ENCODE measurements around the gene PDCD1. TPM values are rescaled to one million over a fixed set of nuclear protein-coding genes. Genes with fewer than 3 reads are reported as not detected.
A peak's percentile ranks its signal among the peaks of the same experiment; 100 is the strongest.
"Not testable (repeated sequence)": the region's sequence is repeated elsewhere in the genome, so short reads cannot be mapped to it uniquely, and the experiment has no call there.

PDCD1 gene
- total RNA-seq, 1 experiment from 2014 or later, result not detected

DNA sequence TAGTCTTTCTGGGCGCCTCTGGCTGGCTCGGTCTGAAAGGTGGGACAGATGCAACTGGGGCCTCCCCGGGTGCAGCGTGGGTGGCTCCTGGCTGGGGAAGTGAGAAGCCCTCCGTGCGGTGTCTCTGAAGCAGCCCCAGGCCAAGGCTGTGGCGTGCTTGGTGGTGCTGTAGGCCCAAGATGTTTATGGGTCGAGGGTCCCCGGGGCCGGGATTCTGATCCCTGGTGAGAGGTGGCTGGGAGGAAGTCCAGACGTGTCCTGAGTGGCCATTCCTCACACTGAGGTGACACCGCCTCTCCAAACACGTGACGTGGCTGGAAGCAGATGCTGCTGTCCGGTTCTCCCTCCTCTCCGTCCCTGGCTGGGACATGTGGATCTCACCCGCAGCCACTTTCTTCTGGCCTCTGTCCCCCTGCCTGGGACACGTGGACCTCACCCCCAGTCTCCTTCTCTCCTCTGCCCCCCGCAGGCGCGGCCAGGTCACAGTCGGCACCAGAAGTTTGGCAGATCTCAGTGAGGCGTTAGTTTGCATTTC, 23.5 kb upstream of the PDCD1 start:
- in situ Hi-C loops (cut with HindIII; ENCODE audit: low sequenced_read_pairs), result no loop called here
- peak; percentile 44 for DNase-seq (ENCODE audit: low spot score)

DNA sequence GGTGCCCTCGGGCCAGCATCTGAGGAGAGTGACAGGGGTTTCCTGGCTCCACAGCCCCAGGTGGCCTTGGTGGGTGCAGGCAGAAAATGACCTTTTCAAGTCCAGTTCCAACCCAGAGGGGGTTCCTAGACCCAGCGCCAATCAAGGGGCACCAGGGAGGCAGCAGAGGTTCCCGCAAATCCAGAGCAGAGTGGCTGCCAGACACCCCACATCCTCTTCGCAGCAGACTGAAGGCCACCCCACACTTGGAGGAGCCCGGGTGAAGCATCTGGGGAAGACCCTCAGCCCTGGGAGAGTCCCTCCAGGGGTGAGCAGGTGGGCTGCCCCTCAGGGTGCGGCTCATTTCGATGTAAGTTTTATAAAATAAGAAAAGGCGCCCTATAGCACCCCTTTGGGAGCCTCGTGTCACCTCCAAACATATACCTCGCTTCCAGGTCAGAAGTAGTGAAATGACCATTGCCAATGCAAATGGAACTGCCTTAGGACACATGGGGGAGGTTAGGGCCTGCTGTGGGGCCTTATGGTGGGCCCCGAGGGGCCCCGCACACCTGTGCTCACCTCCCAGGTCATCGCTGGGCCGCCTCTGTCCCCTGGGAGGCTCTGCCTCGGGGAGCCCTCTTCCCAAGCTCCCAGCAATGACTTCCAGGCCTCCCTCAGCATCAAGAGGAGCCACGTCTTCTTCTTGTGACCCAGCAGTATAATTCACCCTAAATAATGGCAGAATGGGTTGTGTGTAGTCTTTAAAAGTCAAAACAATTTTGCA, 21.8 kb upstream of the PDCD1 start:
- no peak for DNase-seq (ENCODE audit: low spot score)
- in situ Hi-C loops (cut with HindIII; ENCODE audit: low sequenced_read_pairs), result no loop called here

DNA sequence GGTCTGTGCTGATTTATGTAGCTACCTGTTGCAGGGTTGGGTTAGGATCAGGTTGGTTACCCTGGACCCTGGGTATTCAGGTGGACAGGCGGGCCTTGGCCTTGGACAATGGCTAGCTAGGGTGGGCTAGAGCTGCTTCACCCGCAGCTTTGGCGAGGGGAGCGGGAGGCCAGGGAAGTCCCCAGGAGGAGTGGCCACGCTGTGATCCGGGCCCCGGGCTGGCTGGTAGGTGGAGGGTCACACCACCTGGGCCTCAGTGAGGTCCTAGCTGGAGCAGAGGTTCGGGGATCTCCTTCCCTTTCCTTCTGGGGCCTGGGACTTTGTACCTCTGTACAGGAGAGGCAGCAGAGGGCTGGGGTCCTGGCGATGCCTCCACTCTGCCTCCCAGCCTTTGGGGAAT, 20.6 kb upstream of the PDCD1 start:
- no peak for DNase-seq (ENCODE audit: low spot score)
- in situ Hi-C loops (cut with HindIII; ENCODE audit: low sequenced_read_pairs), result no loop called here

DNA sequence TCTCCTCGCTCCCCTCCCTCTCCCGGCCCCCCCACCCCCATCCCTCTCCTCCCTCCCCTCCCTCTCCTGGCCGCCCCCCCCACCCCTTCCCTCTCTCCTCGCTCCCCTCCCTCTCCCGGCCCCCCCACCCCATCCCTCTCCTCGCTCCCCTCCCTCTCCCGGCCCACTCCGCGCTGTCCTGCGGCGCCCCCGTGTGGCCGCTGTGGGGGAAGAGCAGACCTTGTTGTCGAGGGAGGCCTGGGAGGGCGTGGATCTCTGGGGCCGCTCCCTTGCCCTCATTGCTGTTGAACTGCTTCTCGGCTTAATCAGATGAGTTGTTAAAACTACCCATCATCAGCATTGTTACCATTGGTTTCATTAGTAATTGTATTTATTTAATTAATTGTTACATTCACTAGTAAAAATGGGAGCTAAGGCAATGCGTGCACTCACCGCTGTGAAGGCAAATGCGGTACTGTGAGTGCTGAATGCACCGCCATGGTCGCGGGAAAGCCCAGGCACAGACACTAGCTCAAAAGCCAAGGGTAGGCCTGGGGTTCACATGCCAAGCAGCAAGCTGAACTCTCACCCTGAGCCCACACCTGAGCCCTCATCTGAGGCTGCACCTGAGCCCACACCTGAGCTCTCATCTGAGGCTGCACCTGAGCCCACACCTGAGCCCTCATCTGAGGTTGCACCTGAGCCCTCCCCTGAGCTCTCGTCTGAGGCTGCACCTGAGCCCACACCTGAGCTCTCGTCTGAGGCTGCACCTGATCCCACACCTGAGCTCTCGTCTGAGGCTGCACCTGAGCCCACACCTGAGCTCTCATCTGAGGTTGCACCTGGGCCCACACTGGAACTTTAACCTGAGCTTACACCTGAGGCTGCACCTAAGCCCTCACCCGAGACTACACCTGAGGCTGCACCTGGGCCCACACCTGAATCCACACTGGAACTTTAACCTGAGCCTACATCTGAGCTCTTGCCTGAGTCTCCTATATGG, 19.6 kb upstream of the PDCD1 start:
- in situ Hi-C loops (cut with HindIII; ENCODE audit: low sequenced_read_pairs), result no loop called here
- DNase-seq (ENCODE audit: low spot score), result peak; percentile 64

DNA sequence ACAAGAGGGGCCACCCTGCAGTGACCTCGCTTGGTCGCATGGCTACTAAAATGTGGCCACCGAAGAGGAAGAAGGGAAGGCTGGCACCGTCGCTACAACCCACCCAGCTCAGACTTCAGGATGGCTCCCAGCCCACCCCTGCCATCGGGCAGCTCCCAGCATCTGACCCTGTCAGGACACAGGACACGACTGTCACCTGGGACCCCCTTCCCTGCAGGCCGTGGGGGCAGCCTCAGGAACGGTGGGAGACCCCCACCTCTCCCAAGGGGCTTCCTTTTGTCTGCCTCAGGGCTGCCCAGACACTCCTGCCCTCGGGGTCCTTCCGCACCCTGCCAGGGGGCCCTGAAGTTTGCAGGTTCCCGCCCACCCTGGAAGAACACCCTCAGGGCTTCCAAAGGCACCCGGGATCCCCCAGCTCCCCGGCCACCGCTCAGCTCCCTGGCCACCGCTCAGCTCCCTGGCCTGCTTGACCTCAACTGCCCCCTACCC, 18.5 kb upstream of the PDCD1 start:
- in situ Hi-C loops (cut with HindIII; ENCODE audit: low sequenced_read_pairs), result no loop called here
- DNase-seq (ENCODE audit: low spot score), result no peak

DNA sequence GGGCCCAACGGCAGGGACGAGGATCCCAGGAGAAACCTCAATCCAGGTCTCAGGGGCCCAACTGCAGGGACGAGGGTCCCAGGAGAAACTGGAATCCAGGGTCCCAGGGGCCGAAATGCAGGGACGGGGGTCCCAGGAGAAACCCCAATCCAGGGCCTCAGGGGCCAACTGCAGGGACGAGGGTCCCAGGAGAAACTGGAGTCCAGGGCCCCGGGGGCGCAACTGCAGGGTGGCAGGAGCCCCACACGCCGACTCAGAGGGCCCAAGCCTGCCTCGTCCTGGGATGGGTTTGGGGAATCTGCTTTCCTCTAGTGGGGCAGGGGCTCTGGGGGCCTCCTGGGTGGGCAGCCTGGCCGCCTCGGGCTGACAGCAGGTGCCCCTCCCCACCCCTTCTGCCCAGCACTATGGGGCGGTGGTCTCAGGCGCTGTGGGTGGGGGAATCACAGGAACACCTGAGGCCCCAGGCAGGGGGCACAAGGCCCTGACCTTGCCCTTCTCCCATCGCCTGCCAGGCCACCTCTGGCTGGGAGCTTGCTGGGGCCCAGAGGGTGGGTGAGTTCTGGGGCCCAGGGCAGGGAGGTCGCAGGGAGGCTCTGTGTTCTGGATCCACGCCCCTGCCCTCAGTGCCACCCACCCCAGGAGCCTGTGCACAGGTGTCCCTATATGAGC, 18.0 kb upstream of the PDCD1 start:
- in situ Hi-C loops (cut with HindIII; ENCODE audit: low sequenced_read_pairs), result no loop called here
- DNase-seq (ENCODE audit: low spot score), result no peak

DNA sequence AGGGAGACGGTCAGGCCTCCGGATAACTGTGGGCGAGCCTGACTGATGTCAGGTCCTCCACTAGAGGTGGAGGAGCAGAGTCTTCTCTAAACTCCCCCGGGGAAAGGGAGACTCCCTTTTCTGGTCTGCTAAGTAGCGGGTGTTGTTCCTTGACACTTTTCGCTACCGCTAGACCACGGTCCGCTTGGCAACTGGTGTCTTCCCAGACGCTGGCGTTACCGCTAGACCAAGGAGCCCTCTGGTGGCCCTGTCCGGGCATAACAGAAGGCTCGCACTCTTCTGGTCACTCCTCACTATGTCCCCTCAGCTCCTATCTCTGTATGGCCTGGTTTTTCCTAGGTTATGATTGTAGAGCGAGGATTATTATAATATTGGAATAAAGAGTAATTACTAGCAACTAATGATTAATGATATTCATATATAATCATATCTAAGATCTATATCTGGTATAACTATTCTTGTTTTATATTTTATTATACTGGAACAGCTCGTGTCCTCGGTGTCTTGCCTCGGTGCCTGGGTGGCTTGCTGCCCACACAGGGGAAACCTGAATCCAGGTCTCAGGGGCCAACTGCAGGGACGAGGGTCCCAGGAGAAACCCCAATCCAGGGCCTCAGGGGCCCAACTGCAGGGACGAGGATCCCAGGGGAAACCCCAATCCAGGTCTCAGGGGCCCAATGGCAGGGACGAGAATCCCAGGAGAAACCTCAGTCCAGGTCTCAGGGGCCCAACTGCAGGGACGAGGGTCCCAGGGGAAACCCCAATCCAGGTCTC, 17.2 kb upstream of the PDCD1 start:
- DNase-seq (ENCODE audit: low spot score); in situ Hi-C loops (cut with HindIII; ENCODE audit: low sequenced_read_pairs): not testable (repeated sequence)

DNA sequence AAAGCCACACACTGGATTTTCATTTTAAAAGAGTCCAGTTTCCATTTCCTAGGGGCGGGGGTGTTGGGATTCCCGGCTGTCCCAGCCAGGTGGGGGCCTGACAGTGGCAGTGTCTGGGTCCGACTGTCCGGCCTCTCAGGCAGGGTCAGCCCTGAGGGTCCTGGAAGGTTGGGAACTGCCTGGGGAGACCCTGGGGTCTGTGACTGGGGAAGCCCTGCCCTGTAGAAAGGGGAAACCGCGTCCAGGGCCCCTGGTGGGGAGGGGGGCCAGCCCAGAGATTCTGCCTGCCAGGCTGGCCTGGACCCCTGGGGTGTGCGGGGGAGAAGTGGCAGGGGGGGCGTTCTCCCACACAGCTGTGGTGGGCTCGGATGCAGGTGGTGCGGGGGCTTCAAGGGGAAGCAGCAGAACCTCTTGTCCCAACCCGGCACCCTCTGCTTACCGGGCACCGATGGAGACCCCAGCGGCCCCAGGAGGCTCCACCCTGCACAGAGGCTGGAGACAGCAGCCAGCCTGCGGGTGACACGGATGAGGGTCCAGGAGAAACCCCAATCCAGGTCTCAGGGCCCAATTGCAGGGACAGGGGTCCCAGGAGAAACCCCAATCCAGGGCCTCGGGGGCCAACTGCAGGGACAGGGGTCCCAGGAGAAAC, 15.7 kb upstream of the PDCD1 start:
- DNase-seq (ENCODE audit: low spot score), result no peak
- in situ Hi-C loops (cut with HindIII; ENCODE audit: low sequenced_read_pairs), result no loop called here

DNA sequence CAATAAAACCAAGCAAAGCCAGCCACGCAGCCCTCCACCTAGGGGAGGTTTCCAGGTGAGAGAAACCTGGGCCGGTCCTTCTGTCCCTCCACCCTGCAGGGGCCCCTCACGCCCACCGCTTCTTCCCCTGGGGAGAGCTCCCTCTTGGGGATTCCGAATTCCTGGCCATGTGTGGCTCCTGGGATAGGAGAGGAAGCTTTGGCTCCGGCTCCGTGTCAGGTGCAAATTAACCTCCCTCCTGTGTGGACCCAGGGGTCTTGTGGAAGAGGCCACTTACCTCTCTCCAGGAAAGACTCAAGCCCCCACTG, 15.1 kb upstream of the PDCD1 start:
- no peak for DNase-seq (ENCODE audit: low spot score)
- in situ Hi-C loops (cut with HindIII; ENCODE audit: low sequenced_read_pairs), result no loop called here

DNA sequence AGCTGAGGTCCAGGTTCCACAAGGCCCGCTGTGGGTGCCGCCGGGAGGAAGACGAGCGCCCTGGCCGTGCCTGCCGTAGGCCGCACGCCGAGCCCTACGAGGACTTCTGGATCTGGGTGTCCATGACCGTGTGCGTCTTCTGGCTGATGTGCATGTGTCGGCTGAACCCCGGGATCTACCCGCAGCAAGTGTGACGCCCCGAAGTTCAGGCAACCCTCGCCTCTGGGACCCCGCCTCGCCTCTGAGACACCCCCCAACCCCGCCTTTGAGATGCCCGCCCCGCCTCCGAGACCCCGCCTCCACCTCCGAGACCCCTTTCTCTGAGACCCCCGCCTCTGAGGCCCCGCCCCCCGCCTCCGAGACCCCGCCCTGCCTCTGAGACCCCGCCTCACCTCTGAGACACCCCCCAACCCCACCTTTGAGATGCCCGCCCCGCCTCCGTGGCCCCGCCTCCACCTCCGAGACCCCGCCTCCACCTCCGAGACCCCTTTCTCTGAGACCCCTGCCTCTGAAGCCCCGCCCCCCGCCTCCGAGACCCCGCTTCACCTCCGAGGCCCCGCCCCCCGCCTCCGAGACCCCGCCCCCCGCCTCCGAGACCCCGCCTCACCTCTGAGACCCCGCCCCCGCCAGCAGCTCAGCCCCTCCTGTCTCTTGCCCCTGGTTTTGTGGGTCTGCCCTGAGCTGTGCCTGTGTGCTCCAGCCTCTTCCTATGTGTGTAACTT, 14.5 kb upstream of the PDCD1 start:
- DNase-seq (ENCODE audit: low spot score), result no peak
- in situ Hi-C loops (cut with HindIII; ENCODE audit: low sequenced_read_pairs), result no loop called here

DNA sequence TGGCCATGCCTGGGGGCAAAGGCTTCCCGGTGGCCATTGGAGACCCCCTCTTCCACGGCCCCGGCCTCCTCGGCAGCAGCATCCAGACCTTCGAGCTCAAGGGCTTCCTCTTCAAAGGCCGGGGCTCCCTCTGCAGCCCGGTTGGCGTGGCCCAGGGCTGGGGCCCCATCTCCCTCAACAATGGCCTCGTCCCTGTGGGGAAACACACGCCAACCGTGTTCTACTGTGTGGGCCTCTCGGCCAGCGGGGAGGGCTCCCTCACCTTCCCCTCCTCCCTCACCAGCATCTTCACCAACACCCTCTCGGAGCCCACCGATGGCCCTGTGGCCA, 13.6 kb upstream of the PDCD1 start:
- DNase-seq (ENCODE audit: low spot score), result no peak
- in situ Hi-C loops (cut with HindIII; ENCODE audit: low sequenced_read_pairs), result no loop called here

DNA sequence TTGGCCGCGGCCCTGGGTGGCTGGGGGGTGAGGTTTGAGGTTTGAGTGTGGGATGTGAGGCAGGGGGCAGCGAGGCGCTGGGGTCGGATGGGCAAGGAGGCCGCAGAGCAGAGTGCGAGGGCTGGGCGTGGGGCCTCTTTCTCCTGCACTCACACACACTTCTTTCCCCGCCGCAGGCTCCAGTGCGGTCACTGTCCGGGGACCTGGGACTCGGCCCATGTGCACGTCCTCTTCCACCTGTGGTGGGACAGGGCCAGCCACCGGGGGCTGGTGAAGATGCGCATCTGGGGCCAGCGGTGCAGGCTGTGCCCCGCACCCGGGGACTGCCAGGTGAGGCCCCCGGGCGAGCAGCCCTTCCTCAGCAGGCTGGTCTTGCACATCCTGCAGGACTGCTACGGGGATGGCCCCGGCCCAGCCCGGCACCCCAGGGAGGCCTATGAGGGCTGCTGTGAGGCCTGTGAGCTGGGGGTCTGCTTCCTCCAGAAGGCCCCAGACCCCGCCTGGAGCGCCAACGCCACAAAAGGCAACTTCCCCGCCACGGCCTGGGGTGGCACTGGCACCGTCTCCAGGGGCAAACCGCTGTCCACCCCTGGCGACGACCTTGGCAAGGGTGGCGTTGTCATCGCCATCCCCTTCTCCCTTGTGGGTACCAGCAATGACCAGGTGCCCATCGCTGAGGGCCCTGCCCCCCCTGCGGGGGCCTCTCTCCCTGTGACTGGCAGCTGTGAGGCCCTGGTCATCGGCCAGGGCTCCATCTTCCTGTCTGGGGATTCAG, 13.0 kb upstream of the PDCD1 start:
- no peak for DNase-seq (ENCODE audit: low spot score)
- in situ Hi-C loops (cut with HindIII; ENCODE audit: low sequenced_read_pairs), result no loop called here

DNA sequence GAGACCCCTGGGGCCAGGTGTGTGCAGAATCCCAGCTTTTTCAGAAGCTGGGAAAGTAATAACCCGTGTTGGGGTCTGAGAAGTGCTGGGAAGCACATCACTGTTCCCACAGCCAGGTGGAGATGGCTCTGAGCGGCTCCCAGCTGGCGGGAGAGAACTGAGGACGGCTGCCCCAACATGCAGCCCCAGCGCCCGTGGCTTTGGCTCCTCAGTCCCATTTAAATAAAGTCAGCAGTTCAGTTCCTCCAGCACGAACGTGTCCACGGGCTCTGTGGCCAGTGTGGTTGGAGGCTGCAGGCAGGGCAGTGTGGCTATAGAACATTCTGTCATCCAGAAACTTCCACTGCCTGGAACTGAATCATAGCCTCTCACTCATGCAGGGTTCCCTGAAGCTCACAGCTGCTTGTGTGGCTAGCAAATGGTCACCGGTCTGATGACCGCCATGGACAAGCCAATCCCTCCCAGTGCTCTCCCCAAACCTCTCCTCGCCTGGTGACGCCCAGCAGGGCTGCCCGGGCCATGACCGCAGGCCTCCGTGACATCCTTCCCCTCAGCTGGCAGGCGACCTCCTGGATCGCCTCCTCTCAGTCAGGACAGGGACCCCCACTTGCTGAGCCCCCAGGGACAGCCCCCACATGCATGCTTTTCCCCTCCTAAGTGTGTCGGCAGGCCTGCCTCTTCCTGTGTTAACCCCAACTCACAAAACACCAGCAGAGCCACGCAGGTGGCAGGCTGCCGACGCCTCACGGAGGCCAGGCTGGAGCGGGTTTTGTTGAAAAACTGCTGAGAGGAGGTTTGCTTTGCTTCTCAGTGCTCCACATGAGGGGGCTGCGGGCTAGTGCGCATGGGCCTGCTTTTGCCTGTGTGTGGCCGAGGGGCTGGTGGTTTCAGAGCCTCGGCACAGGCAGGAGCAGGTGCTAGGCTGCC, 12.2 kb upstream of the PDCD1 start:
- DNase-seq (ENCODE audit: low spot score), result no peak
- in situ Hi-C loops (cut with HindIII; ENCODE audit: low sequenced_read_pairs), result no loop called here

DNA sequence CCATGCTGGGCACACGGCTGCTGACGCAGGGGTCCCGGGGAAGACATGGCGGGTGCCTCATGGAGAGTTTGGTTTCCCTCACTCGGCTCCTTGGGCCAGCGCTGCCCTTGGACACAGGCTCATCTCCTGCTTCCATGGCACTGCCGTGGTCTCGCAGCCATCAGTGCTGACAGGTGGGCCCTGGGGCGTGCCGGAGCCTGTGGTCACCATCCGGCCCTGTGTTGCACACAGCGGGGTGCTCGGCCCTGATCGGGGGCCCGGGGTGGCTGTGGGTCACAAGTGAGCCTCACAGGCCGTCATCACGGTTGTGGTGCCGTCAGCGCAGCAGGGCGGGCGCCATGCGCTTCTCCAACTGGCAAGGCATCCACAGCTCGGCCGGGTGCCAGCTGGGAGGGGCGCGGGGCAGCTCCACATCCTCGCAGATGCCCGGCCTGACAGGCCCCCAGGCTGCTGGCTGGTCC, 11.4 kb upstream of the PDCD1 start:
- in situ Hi-C loops (cut with HindIII; ENCODE audit: low sequenced_read_pairs), result no loop called here
- no peak for DNase-seq (ENCODE audit: low spot score)

DNA sequence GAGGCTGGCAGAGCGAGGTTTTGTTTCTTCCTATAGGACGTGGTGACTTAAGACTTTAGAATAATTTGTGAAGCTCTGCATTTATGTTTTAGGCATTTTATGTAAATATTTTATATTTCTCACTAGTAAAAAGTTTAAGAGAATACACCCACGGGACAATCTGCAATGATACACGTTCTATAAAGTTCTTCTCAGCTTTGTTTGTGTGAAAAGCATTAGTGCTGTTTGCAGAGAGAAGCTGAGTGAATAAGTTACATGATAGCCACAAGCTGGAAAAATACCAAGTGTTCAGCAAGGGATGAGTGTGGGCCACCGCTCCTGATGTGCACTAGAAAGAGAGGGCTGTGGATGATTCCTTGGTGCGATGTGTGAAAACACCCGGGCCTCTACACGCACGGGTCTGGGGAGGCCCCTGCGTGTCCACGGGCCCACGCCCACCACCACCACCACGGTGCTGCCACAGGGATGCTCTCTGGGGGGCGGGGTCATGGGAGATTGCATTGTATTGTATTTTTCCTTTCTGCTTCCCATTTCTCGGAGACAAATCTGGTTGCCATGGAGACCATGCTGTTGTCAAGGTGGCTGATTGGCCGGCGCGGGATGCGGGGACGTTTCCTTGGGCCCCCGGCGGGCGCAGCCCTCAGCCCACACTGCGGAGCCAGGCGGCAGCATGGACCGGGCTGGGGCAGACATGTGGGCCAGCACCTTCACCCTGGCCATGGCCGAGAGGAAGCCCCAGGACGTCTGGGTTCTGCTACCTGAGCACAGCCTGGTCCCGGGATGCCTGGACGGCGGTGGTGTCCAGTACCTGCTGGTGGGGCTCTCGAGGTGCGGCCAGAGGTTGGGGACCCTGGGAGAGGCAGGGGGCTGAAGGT, 10.6 kb upstream of the PDCD1 start, which contains the start of gene RTP5:
Gene RTP5, plus strand, starts transcription at position 643 of the 875 bp plus-strand sequence. Its CDS starts 28 bp downstream, at position 671.
- in situ Hi-C loops (cut with HindIII; ENCODE audit: low sequenced_read_pairs), result no loop called here
- DNase-seq (ENCODE audit: low spot score), result peak; percentile 25
